ENCODE data around the gene P2RX6. TPM values are rescaled to one million over a fixed set of nuclear protein-coding genes. Genes with fewer than 3 reads are reported as not detected.

P2RX6 gene
- total RNA-seq, 1 experiment from 2014 or later, result 0.46 TPM

DNA sequence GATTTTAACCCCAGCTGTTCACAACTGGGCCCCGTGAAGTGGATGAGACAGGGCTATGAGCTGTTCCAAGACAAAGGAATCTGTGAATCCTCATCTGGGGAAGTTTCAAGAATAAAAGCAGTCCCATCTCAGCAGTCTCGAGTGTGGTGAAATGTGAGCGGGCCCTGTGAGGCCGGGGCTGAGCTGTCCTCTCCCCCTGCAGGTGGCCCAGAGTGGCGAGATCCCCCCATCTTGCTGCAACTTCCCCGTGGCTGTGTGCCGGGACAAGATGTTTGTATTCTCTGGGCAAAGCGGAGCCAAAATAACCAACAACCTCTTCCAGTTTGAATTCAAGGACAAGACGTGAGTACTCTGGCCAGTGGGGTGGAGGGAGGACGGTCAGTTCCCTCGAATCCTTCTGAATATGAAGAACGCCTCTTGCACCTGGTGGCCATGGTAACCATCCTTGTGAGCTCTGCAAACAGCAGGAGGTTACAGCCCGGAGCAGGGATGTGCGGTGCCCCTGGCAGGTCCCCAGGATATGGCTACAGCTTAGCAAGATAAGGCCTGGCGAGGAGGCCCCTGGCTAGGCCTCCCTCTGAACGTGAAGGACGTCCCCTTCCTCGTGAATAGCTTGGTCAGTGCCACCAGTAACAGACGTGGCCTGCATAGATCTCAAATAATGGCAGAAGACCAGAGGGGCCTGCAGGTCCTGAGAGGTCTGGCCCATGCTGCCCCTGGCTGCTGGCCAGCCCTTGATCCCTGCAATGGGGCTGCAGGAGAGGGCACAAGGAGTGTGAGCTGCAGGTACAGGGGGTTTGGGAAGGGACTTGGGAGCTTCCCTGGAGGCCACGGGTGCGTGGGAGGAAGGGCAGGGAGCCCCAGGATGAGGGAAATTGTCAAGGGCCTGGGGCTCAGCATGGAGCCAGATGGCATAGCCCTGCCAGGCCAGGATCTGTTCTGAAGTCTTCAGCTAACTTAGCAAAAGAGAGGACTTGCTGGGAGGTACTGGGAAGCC lies 24.5 kb upstream of the P2RX6 start:
- ATAC-seq, result no peak
- Histone ChIP-seq H3K4me3 (ENCODE audit: low read depth in 2 of 2, low read length in 2 of 2) (no peak overlapping the region), H3K4me1 (ENCODE audit: control insufficient read depth, insufficient read depth, low read length) (no peaks in the 10 kb centered on the region), H3K36me3 (ENCODE audit: control insufficient read depth, insufficient read depth, low read length) (no peaks in the 10 kb centered on the region), H3K27ac (ENCODE audit: low read length) (no peak overlapping the region), H3K9me3 (ENCODE audit: control insufficient read depth, insufficient read depth, low read depth, low read length) (no peaks in the 10 kb centered on the region), H3K27me3 (ENCODE audit: control insufficient read depth, insufficient read depth, low read length) (no peaks in the 10 kb centered on the region)
- in situ Hi-C loops (cut with HindIII; ENCODE audit: low pct_unique_long_range_greater_than_20kb, low sequenced_read_pairs), result no loop called here
- BruUV-seq (replicated peaks), result no TSS peak
- intact Hi-C loops (cut with micrococcal nuclease; ENCODE audit: unreplicated experiment), result no loop called here
- TF ChIP-seq CTCF (IDR thresholded peaks at IDR 0.05), result no peak
- no peak for TF ChIP-seq TCF7L2 (IDR thresholded peaks at IDR 0.05; ENCODE audit: low read depth, low read length)
- TF ChIP-seq SIN3A (IDR thresholded peaks at IDR 0.05; ENCODE audit: borderline replicate concordance, insufficient read depth, low read depth, low read length), result no peak
- no peak for TF ChIP-seq POLR2AphosphoS5 (IDR thresholded peaks at IDR 0.05; ENCODE audit: low read depth, low read length)
- TF ChIP-seq REST (IDR thresholded peaks at IDR 0.05; ENCODE audit: insufficient read depth in 1 of 2, low read depth in 2 of 2, low read length in 1 of 2), result no peak
- no peak for DNase-seq (ENCODE audit: low read depth, low spot score)
- ChIA-PET POLR2A (interaction anchor here (0.6 to 1.3 kb wide), 3 partner anchors 9 to 159 kb away, joined by 3 to 7 read pairs (median 3); no protein-coding TSS in a partner anchor), CTCF (no interaction called here)

GRCh38 chr22:20991252-20992055 lies 23.5 kb upstream of the P2RX6 start:
- TF ChIP-seq TCF7L2 (IDR thresholded peaks at IDR 0.05; ENCODE audit: low read depth, low read length) (no peak), SIN3A (IDR thresholded peaks at IDR 0.05; ENCODE audit: borderline replicate concordance, insufficient read depth, low read depth, low read length) (no peak), CTCF (IDR thresholded peaks at IDR 0.05) (no peak), REST (IDR thresholded peaks at IDR 0.05; ENCODE audit: insufficient read depth in 1 of 2, low read depth in 2 of 2, low read length in 1 of 2) (no peak), POLR2AphosphoS5 (IDR thresholded peaks at IDR 0.05; ENCODE audit: low read depth, low read length) (no peak)
- Histone ChIP-seq H3K27me3 (ENCODE audit: control insufficient read depth, insufficient read depth, low read length) (no peaks in the 10 kb centered on the region), H3K27ac (ENCODE audit: low read length) (no peak overlapping the region), H3K4me3 (ENCODE audit: low read depth in 2 of 2, low read length in 2 of 2) (no peak overlapping the region), H3K9me3 (ENCODE audit: control insufficient read depth, insufficient read depth, low read depth, low read length) (no peaks in the 10 kb centered on the region), H3K4me1 (ENCODE audit: control insufficient read depth, insufficient read depth, low read length) (no peaks in the 10 kb centered on the region), H3K36me3 (ENCODE audit: control insufficient read depth, insufficient read depth, low read length) (no peaks in the 10 kb centered on the region)
- ATAC-seq (0 out of 2 replicates have a peak, but pooled peaks have one; percentile 12), DNase-seq (ENCODE audit: low read depth, low spot score) (no peak)
- no TSS peak for BruUV-seq (replicated peaks)
- ChIA-PET CTCF (no interaction called here), POLR2A (interaction anchor here (0.6 kb wide), 2 partner anchors 33 to 160 kb away, joined by 3 to 7 read pairs; no protein-coding TSS in a partner anchor)
- intact Hi-C loops (cut with micrococcal nuclease; ENCODE audit: unreplicated experiment), result no loop called here
- in situ Hi-C loops (cut with HindIII; ENCODE audit: low pct_unique_long_range_greater_than_20kb, low sequenced_read_pairs), result no loop called here

Measured in Panc1 (cell line).